Skeletal muscle tissue (tissue), 4 donors: ENCODE measurements around the gene LRBA. TPM values are rescaled to one million over a fixed set of nuclear protein-coding genes. Genes with fewer than 3 reads are reported as not detected.

Experiments
- H3K27ac ChIP-seq: one replicate; pipeline ENCODE4 v1.7.0; 2013; ENCODE audit warnings: mild to moderate bottlenecking, low read depth, low read length, inconsistent platforms
- H3K27me3 ChIP-seq, 3 donors: one replicate each; pipeline ENCODE4 v1.7.0; 2013; ENCODE audit warnings: low read length in 3 of 3; ENCODE audit not compliant: control insufficient read depth in 3 of 3, insufficient read depth in 3 of 3
- H3K36me3 ChIP-seq, 3 donors: one replicate each; pipeline ENCODE4 v1.7.0; 2013; ENCODE audit warnings: low read length in 3 of 3; ENCODE audit not compliant: control insufficient read depth in 3 of 3, insufficient read depth in 3 of 3
- H3K4me1 ChIP-seq, 3 donors: one replicate each; pipeline ENCODE4 v1.7.0; 2013; ENCODE audit warnings: low read length in 3 of 3, mild to moderate bottlenecking in 3 of 3; ENCODE audit not compliant: control insufficient read depth in 3 of 3, insufficient read depth in 3 of 3
- H3K4me3 ChIP-seq, 3 donors: one replicate each; pipeline ENCODE4 v1.7.0; 2013; ENCODE audit warnings: low read length in 3 of 3
- H3K9ac ChIP-seq, 3 donors: one replicate each; pipeline ENCODE4 v1.7.0; 2013; ENCODE audit warnings: low read length in 3 of 3, mild to moderate bottlenecking in 3 of 3, moderate library complexity in 2 of 3, low read depth in 1 of 3
- H3K9me3 ChIP-seq, 3 donors: one replicate each; pipeline ENCODE4 v1.7.0; 2013; ENCODE audit warnings: low read length in 3 of 3; ENCODE audit not compliant: control insufficient read depth in 3 of 3
- total RNA-seq: library from RNA; depleted of rRNA; stranded (reverse); fragments of >200 nt; gene quantifications from one replicate; pipeline ENCODE4 v1.2.3, GENCODE V29; 2014
- donor health status: Osteomylitis.

LRBA gene
- total RNA-seq, 1 donor from 2014 or later = 58.5 TPM

GRCh38 chr4:150358691-150359090, 656.4 kb downstream of the LRBA start:
- Histone ChIP-seq H3K4me1 (no peaks in the 10 kb centered on the region), H3K27ac (no peak overlapping the region), H3K4me3 (no peak overlapping the region), H3K36me3 (no peaks in the 10 kb centered on the region), H3K9me3 (no peaks in the 10 kb centered on the region), H3K27me3 (no peaks in the 10 kb centered on the region), H3K9ac (no peak overlapping the region)

- Histone ChIP-seq H3K27me3 (no peaks in the 10 kb centered on the region), H3K36me3 (no peaks in the 10 kb centered on the region), H3K4me1 (no peaks in the 10 kb centered on the region), H3K9me3 (no peaks in the 10 kb centered on the region), H3K4me3 (no peak overlapping the region), H3K9ac (no peak overlapping the region), H3K27ac (no peak overlapping the region)
Measured at GRCh38 chr4:150357829-150358228, 657.3 kb downstream of the LRBA start.

- no peak overlapping the region for H3K27ac ChIP-seq
Measured at GRCh38 chr4:150355858-150356455, 659.1 kb downstream of the LRBA start.

GRCh38 chr4:150355418-150355817, 659.7 kb downstream of the LRBA start:
- no peak overlapping the region for H3K9ac ChIP-seq
- H3K27ac ChIP-seq = no peak overlapping the region
- H3K9me3 ChIP-seq = no peaks in the 10 kb centered on the region
- no peak overlapping the region for H3K4me3 ChIP-seq
- H3K36me3 ChIP-seq = no peaks in the 10 kb centered on the region
- H3K4me1 ChIP-seq = no peaks in the 10 kb centered on the region
- no peaks in the 10 kb centered on the region for H3K27me3 ChIP-seq

More at GRCh38 chr4:150355858-150356455, 659.1 kb downstream of the LRBA start:
- Histone ChIP-seq H3K4me1 (no peaks in the 10 kb centered on the region), H3K4me3 (no peak overlapping the region), H3K27me3 (no peaks in the 10 kb centered on the region), H3K9ac (no peak overlapping the region), H3K9me3 (no peaks in the 10 kb centered on the region), H3K36me3 (no peaks in the 10 kb centered on the region)

GRCh38 chr4:150354214-150354796, 660.8 kb downstream of the LRBA start:
- Histone ChIP-seq H3K27ac (no peak overlapping the region), H3K4me3 (no peak overlapping the region), H3K4me1 (no peaks in the 10 kb centered on the region), H3K9me3 (no peaks in the 10 kb centered on the region), H3K27me3 (no peaks in the 10 kb centered on the region), H3K9ac (no peak overlapping the region), H3K36me3 (no peaks in the 10 kb centered on the region)

- H3K27me3 ChIP-seq = no peaks in the 10 kb centered on the region
Measured at GRCh38 chr4:150348079-150348478, 667.0 kb downstream of the LRBA start.

GRCh38 chr4:150345207-150345744, 669.8 kb downstream of the LRBA start:
- Histone ChIP-seq H3K27ac (no peak overlapping the region), H3K4me3 (no peak overlapping the region), H3K36me3 (no peaks in the 10 kb centered on the region), H3K4me1 (no peaks in the 10 kb centered on the region), H3K9ac (no peak overlapping the region), H3K9me3 (no peaks in the 10 kb centered on the region), H3K27me3 (no peaks in the 10 kb centered on the region)

More at GRCh38 chr4:150348079-150348478, 667.0 kb downstream of the LRBA start:
- Histone ChIP-seq H3K4me3 (no peak overlapping the region), H3K9ac (no peak overlapping the region), H3K27ac (no peak overlapping the region), H3K4me1 (no peaks in the 10 kb centered on the region), H3K36me3 (no peaks in the 10 kb centered on the region), H3K9me3 (no peaks in the 10 kb centered on the region)

GRCh38 chr4:150343796-150344195, 671.3 kb downstream of the LRBA start:
- Histone ChIP-seq H3K4me3 (no peak overlapping the region), H3K4me1 (no peaks in the 10 kb centered on the region), H3K27ac (no peak overlapping the region), H3K9ac (no peak overlapping the region), H3K36me3 (no peaks in the 10 kb centered on the region), H3K9me3 (no peaks in the 10 kb centered on the region), H3K27me3 (no peaks in the 10 kb centered on the region)

GRCh38 chr4:150342945-150343344, 672.1 kb downstream of the LRBA start:
- no peak overlapping the region for H3K27ac ChIP-seq
- H3K9ac ChIP-seq = no peak overlapping the region
- no peaks in the 10 kb centered on the region for H3K4me1 ChIP-seq
- no peaks in the 10 kb centered on the region for H3K27me3 ChIP-seq
- no peaks in the 10 kb centered on the region for H3K36me3 ChIP-seq
- H3K4me3 ChIP-seq = no peak overlapping the region
- H3K9me3 ChIP-seq = no peaks in the 10 kb centered on the region

- Histone ChIP-seq H3K9me3 (no peaks in the 10 kb centered on the region), H3K4me3 (no peak overlapping the region), H3K9ac (no peak overlapping the region), H3K27ac (no peak overlapping the region), H3K27me3 (no peaks in the 10 kb centered on the region), H3K36me3 (no peaks in the 10 kb centered on the region), H3K4me1 (no peaks in the 10 kb centered on the region)
Measured at GRCh38 chr4:150337734-150338133, 677.4 kb downstream of the LRBA start.
